Thyroid gland (tissue), 4 donors: ENCODE measurements around the gene BTBD16. TPM values are rescaled to one million over a fixed set of nuclear protein-coding genes. Genes with fewer than 3 reads are reported as not detected.

ENCODE experiments used
- DNase-seq, 2 donors: peaks; one replicate each; pipeline ENCODE4 v3.0.0-alpha.2; 2019
- H3K27ac ChIP-seq, 3 donors: fragments of 200-600 bp; sonication (generic); 1 replicate in 2 of 3; 2 replicates in 1 of 3; pipeline ENCODE4 v1.5.1; 2016 to 2019; ENCODE audit warnings: mild to moderate bottlenecking in 1 of 3, moderate library complexity in 1 of 3
- H3K27me3 ChIP-seq: fragments of 200-600 bp; sonication (generic); one replicate; pipeline ENCODE4 v1.5.1; 2019
- H3K36me3 ChIP-seq, 2 donors: fragments of 200-600 bp; sonication (generic); one replicate each; pipeline ENCODE4 v1.5.1; 2016 to 2019
- H3K4me1 ChIP-seq, 2 donors: fragments of 200-600 bp; sonication (generic); one replicate each; pipeline ENCODE4 v1.5.1; 2017 to 2019
- H3K4me3 ChIP-seq, 3 donors: fragments of 200-600 bp; sonication (generic); replicated peaks in 1 of 3; 1 replicate in 2 of 3; 2 replicates in 1 of 3; pipeline ENCODE4 v1.5.1; 2016; ENCODE audit warnings: mild to moderate bottlenecking in 1 of 3
- H3K9me3 ChIP-seq: fragments of 200-600 bp; sonication (generic); one replicate; pipeline ENCODE4 v1.5.1; 2017
- CTCF ChIP-seq, 6 experiments: fragments of 200-600 bp in 3 of 6; fragments of 450-650 bp in 3 of 6; sonication (generic) in 3 of 6; IDR thresholded peaks; one replicate each; pipeline ENCODE4 v1.5.1; 2016 to 2019; ENCODE audit warnings: antibody characterized with exemption in 6 of 6, mild to moderate bottlenecking in 2 of 6, inconsistent platforms in 1 of 6, moderate library complexity in 1 of 6
- POLR2A ChIP-seq, 2 donors: fragments of 450-650 bp; IDR thresholded peaks; one replicate each; pipeline ENCODE4 v1.6.1; 2017; ENCODE audit warnings: antibody characterized with exemption in 2 of 2, mild to moderate bottlenecking in 2 of 2, moderate library complexity in 1 of 2
- WGBS, 2 donors: methylation state at CpG; one replicate each; pipeline ENCODE4 v1.1.5; 2017; 5-methylcytosine and 5-hydroxymethylcytosine counted together
- intact Hi-C: fragments of 100-400 bp; cut with DNase I; formaldehyde crosslinking; loops from one replicate; pipeline ENCODE4 v1.15.1; 2023
- total RNA-seq, 4 donors: library from RNA; depleted of rRNA; stranded (reverse); fragments of >200 nt; gene quantifications; one replicate each; pipeline ENCODE4 v1.2.3, GENCODE V29; 2016

Gene BTBD16
- total RNA-seq, 4 donors from 2014 or later, result 0.11 TPM; not detected in 3

GRCh38 chr10:122227754-122228153 lies 43.3 kb upstream of the BTBD16 start:
- Histone ChIP-seq H3K27me3 (no peaks in the 10 kb centered on the region), H3K27ac (no peak overlapping the region), H3K4me1 (no peaks in the 10 kb centered on the region), H3K4me3 (no peak overlapping the region), H3K9me3 (no peaks in the 10 kb centered on the region), H3K36me3 (peaks cover 62 to 83% of the 10 kb centered on the region in 2 donors)
- TF ChIP-seq CTCF (IDR thresholded peaks at IDR 0.05) (no peak), POLR2A (IDR thresholded peaks at IDR 0.05) (no peak)
- no peak for DNase-seq
- WGBS, 2 donors, result 81 to 92% methylated on average over 4 of the region's 4 CpGs
- intact Hi-C loops, result no loop called here

DNA sequence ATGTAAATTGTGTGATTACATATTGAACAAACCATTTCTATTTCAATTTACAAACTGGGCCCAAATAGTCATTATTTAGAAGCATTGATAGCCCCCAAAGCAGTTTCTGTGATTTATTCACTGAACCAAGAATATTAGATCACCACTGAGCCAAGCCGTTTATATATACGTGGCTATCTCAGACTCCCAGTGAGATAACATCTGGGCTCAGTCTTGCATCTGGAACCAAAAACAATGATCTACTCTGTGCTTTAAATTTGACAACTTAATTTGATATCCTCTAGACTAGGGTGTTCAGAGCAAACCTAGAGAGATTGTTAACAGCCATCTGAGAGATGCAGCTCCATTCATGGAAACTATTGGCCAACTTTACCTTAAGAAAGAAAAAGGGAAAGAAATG lies 41.4 kb upstream of the BTBD16 start:
- Histone ChIP-seq H3K36me3 (peaks cover 56 to 72% of the 10 kb centered on the region in 2 donors), H3K4me3 (no peak overlapping the region), H3K4me1 (no peaks in the 10 kb centered on the region), H3K9me3 (no peaks in the 10 kb centered on the region), H3K27ac (no peak overlapping the region), H3K27me3 (no peaks in the 10 kb centered on the region)
- intact Hi-C loops, result no loop called here
- TF ChIP-seq CTCF (IDR thresholded peaks at IDR 0.05), result no peak
- no peak for TF ChIP-seq POLR2A (IDR thresholded peaks at IDR 0.05)
- 82 to 86% methylated on average over 2 of the region's 2 CpGs for WGBS, 2 donors
- DNase-seq, result no peak

DNA sequence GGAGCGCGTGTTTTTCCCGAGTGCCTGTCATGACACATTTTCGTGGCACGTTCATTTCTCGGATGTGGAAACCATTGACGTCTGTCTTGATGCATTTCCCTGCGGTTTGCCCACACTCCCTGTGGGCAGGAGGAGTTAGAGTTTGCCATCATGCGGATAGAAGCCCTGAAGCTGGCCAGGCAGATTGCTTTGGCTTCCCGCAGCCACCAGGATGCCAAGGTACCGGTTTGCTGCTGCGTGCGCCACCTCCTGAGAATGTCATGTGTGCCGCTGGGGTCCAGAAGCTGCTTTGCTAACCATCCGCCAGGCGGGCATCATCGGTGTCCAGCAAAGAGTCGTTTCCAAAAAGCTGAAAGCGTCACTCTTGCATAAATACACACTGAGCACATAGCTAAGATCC lies 40.9 kb upstream of the BTBD16 start:
- Histone ChIP-seq H3K27me3 (no peaks in the 10 kb centered on the region), H3K9me3 (no peaks in the 10 kb centered on the region), H3K4me3 (no peak overlapping the region), H3K4me1 (no peaks in the 10 kb centered on the region), H3K27ac (no peak overlapping the region), H3K36me3 (peaks cover 50 to 66% of the 10 kb centered on the region in 2 donors)
- DNase-seq, result no peak
- WGBS, 2 donors, result 94 to 98% methylated on average over 19 of the region's 19 CpGs
- no peak for TF ChIP-seq CTCF (IDR thresholded peaks at IDR 0.05)
- TF ChIP-seq POLR2A (IDR thresholded peaks at IDR 0.05), result no peak
- intact Hi-C loops, result no loop called here

DNA sequence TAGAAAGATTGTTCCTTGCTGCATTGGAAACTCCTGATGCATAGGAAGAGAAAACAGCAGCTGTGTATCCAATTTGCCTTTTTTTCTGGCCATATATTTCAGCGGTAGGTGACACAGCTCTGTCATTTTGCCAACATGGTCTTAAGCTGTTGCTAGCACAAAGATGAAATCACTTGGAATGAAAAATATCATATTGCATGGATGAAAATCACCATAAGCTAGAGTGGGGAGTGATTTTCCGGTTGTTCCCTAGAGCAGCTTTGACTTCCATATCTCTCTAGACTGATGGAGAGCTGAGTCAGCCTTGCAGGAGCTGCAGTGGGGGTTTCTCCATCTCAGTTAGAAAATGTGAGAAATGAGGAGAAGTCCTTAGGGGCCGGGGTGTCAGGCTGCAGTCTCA lies 38.3 kb upstream of the BTBD16 start:
- intact Hi-C loops, result no loop called here
- Histone ChIP-seq H3K36me3 (peaks cover 42 to 58% of the 10 kb centered on the region in 2 donors), H3K4me3 (no peak overlapping the region), H3K9me3 (no peaks in the 10 kb centered on the region), H3K27me3 (no peaks in the 10 kb centered on the region), H3K4me1 (no peaks in the 10 kb centered on the region), H3K27ac (no peak overlapping the region)
- TF ChIP-seq CTCF (IDR thresholded peaks at IDR 0.05) (no peak), POLR2A (IDR thresholded peaks at IDR 0.05) (no peak)
- 76 to 90% methylated on average over 3 of the region's 3 CpGs for WGBS, 2 donors
- DNase-seq, result no peak

GRCh38 chr10:122233857-122234348 lies 37.2 kb upstream of the BTBD16 start:
- H3K36me3 ChIP-seq, result peaks cover 42 to 58% of the 10 kb centered on the region in 2 donors
- no peak overlapping the region for H3K27ac ChIP-seq
- no peak for DNase-seq
- intact Hi-C loops, result no loop called here
- no peaks in the 10 kb centered on the region for H3K4me1 ChIP-seq
- no peaks in the 10 kb centered on the region for H3K9me3 ChIP-seq
- no peak overlapping the region for H3K4me3 ChIP-seq
- WGBS, 2 donors, result 80 to 94% methylated on average over 7 of the region's 11 CpGs
- TF ChIP-seq POLR2A (IDR thresholded peaks at IDR 0.05) (no peak), CTCF (IDR thresholded peaks at IDR 0.05) (no peak)
- H3K27me3 ChIP-seq, result no peaks in the 10 kb centered on the region
